Lower leg skin (tissue), 4 donors: ENCODE measurements around the gene WNT8B. TPM values are rescaled to one million over a fixed set of nuclear protein-coding genes. Genes with fewer than 3 reads are reported as not detected.

ENCODE experiments used
- DNase-seq, 2 donors: peaks; one replicate each; pipeline ENCODE4 v3.0.0-alpha.2; 2019; ENCODE audit warnings: low spot score in 2 of 2
- H3K4me3 ChIP-seq: fragments of 200-600 bp; sonication (generic); 2 replicates; pipeline ENCODE4 v1.5.1; 2017; ENCODE audit warnings: mild to moderate bottlenecking, low read depth; ENCODE audit not compliant: poor library complexity, severe bottlenecking
- POLR2A ChIP-seq, 2 donors: fragments of 450-650 bp; IDR thresholded peaks; one replicate each; pipeline ENCODE4 v1.6.1; 2016 to 2017; ENCODE audit warnings: antibody characterized with exemption in 2 of 2, mild to moderate bottlenecking in 1 of 2, moderate library complexity in 1 of 2
- WGBS, 2 donors: methylation state at CpG; one replicate each; pipeline ENCODE4 v1.1.5; 2018; 5-methylcytosine and 5-hydroxymethylcytosine counted together
- intact Hi-C: fragments of 100-400 bp; cut with DNase I; formaldehyde crosslinking; loops from one replicate; pipeline ENCODE4 v1.15.0; 2023; ENCODE audit warnings: low total_unique reads
- total RNA-seq, 4 donors: library from RNA; depleted of rRNA; stranded (reverse); fragments of >200 nt; gene quantifications; one replicate each; pipeline ENCODE4 v1.1.0, GENCODE V29; 2016
- TF ChIP-seq, protein P1 (sequence below), 3 donors: fragments of 450-650 bp; IDR thresholded peaks; one replicate each; pipeline ENCODE4 v1.5.1; 2016; ENCODE audit warnings: antibody characterized with exemption in 3 of 3, mild to moderate bottlenecking in 3 of 3, moderate library complexity in 2 of 3

WNT8B gene
- total RNA-seq, 4 donors from 2014 or later: 0.42 TPM; not detected in 3

DNA sequence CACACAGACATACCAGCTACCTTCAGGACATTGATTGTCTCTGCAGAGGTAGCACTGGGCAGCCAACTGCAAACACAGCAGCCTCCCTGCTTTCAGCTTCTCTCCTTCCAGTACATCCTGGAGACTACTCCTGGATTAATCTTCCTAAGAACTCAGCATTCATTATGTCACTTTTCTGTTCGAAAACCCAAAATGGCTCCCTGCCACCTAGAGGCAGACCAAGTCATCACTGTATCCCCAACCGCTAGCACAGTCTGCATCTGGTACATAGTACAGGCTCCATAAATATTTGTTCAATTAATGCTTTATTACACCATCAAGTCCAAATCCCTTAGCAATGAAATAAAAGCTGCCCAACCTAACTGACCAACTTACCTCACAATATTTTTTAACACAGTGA is 61.8 kb downstream of the WNT8B start:
- intact Hi-C loops: no loop called here
- no peak for DNase-seq
- no peak overlapping the region for H3K4me3 ChIP-seq
- TF ChIP-seq, protein P1, sequence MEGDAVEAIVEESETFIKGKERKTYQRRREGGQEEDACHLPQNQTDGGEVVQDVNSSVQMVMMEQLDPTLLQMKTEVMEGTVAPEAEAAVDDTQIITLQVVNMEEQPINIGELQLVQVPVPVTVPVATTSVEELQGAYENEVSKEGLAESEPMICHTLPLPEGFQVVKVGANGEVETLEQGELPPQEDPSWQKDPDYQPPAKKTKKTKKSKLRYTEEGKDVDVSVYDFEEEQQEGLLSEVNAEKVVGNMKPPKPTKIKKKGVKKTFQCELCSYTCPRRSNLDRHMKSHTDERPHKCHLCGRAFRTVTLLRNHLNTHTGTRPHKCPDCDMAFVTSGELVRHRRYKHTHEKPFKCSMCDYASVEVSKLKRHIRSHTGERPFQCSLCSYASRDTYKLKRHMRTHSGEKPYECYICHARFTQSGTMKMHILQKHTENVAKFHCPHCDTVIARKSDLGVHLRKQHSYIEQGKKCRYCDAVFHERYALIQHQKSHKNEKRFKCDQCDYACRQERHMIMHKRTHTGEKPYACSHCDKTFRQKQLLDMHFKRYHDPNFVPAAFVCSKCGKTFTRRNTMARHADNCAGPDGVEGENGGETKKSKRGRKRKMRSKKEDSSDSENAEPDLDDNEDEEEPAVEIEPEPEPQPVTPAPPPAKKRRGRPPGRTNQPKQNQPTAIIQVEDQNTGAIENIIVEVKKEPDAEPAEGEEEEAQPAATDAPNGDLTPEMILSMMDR (IDR thresholded peaks at IDR 0.05): no peak
- TF ChIP-seq POLR2A (IDR thresholded peaks at IDR 0.05): no peak
- WGBS, 2 donors: 80 to 88% methylated on average over 2 of the region's 2 CpGs

DNA sequence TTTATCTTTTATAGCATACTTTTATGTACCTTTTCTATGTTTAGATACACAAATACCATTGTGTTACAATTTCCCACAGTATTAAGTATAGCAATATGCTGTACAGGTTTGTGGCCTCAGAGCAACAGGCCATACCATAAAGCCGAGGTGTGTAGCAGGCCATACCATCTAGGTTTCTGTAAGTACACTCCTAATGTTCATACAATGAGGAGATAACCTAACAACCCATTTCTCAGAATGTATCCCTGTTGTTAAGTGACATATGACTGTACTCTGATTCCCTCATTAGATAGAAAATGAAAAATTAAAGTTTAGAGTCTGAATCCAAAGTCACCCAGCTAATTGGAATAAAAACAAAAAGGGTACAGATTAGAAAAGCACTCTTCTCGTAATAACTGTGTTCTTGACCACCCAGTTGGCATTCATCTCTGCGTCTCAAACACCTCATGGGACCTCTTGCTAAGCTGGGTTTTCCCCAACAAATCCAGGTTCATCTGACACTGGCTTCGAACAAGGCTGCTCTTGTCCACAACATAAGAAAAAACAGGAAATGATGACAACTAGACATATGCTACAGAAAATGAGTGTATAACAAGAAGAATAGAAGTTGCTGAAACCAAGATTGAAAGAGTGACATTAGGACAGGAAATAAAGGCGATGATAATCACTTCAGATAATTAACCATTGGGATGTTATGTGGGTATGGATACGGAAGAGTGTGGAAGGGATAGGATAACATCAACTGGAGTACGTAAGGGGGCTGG is 65.5 kb downstream of the WNT8B start:
- DNase-seq: no peak
- intact Hi-C loops: no loop called here
- 49 to 52% methylated on average over 7 of the region's 7 CpGs for WGBS, 2 donors
- TF ChIP-seq, protein P1 (IDR thresholded peaks at IDR 0.05): no peak
- no peak for TF ChIP-seq POLR2A (IDR thresholded peaks at IDR 0.05)
- no peak overlapping the region for H3K4me3 ChIP-seq

DNA sequence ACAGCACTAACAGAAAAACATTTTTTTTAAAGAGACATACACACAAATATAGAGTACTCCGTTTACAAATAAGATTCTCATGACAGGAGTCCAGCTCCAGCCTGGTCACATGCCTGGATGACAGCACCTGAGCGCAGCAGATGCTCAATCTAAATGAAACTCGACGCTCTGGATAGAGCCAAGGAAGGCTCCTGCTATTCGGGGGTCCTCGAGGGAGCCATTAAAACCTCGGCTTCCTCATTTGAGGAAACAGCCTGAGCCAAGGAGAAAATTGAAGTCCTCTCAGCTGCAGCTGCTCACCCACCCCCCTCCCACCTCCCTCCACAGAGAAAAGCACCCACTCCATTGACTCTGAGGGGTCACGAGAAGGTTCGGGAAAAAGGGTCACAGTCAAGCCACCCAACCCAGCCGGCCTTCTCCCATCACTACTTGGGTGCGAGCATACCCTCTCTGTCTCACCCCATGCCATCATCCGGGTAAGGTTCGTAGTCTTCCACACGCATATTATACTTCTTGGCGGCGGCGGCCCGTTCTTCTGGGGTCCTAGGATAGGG is 66.2 kb downstream of the WNT8B start:
- H3K4me3 ChIP-seq: peak overlapping the region; percentile 92
- intact Hi-C loops: no loop called here
- WGBS, 2 donors: 1% methylated on average over 18 of the region's 18 CpGs
- peak in 1 of 2 donors; percentile 86 for DNase-seq
- no peak for TF ChIP-seq POLR2A (IDR thresholded peaks at IDR 0.05)
- TF ChIP-seq, protein P1 (IDR thresholded peaks at IDR 0.05): no peak

DNA sequence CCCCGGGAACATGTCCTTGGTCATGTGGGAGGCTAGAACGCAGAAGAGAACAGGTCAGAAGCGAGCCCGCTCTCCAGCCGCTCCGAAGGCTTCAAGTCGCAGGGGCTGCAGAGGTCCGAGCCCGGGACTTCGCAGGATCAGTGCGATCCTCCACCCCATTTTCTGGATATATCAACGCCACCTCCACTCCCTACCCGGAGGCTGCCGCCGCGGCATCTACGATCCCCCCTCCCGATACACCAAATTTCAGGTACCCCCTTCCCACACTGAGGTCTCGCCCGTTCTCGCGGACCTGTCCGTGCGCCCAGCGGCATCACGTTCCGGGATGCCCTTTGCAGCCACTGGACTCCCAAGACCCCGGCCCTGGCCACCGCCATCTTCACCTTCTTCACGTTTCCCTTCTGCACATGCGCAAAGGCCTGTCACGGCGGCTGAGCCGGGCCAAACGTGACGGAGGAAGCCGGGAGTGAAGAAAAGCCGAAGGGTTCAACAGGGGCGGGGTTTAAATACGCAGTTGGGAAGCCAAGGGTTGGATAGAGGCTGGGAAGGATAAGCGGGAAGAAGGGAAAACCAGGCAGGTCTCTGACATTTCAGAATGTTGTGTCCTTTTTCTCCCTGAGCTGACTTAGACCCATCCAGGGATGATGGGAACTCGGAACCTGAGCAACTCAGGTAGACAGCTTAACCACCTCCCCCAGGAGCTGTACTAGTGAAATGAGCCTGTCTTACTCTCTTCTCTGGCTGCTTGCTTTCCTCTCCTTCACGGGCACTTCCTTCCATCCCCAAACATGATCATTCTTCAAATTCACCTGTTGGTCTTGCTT is 66.9 kb downstream of the WNT8B start, which contains the start of gene NDUFB8:
Gene NDUFB8, minus strand, starts transcription at position 397 of the 824 bp plus-strand sequence. Its CDS starts 20 bp downstream, at position 377.
- intact Hi-C loops: no loop called here
- WGBS, 2 donors: 1% methylated on average over 42 to 43 of the region's 43 CpGs
- peak; percentile 85 to 97 for DNase-seq
- peak within 1 kb of the TSS; percentile 92 for H3K4me3 ChIP-seq
- no peak for TF ChIP-seq POLR2A (IDR thresholded peaks at IDR 0.05)
- TF ChIP-seq, protein P1 (IDR thresholded peaks at IDR 0.05): no peak

DNA sequence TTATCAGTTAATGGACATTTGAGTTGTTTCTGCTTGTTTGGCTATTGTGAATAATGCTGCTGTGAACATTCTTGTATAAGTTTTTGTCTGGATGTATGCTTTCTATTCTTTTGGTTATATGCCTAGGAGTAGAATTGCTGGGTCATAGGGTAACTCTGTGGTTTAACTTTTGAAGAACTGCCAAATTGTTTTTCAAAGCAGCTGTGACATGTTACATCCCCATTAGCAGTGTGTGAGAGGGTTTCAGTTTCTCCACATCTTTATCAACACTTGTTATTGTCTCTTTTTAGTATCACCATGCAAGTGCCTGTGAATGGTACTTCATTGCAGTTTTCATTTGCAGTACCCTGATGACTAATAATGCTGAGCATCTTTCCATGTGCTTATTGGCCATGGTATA is 69.0 kb downstream of the WNT8B start:
- no peak for DNase-seq
- no peak for TF ChIP-seq POLR2A (IDR thresholded peaks at IDR 0.05)
- TF ChIP-seq, protein P1 (IDR thresholded peaks at IDR 0.05): no peak
- H3K4me3 ChIP-seq: no peak overlapping the region
- intact Hi-C loops: no loop called here

Other genes with a start within 250 kb of the WNT8B start
- 10 to 100 TPM; 12.5 to 16.0 (median 13.7) TPM for gene CHUK, start 233.4 kb upstream of the WNT8B start, total RNA-seq
- 10 to 100 TPM; 11.9 to 30.5 (median 18.0) TPM for gene CWF19L1, start 195.4 kb upstream of the WNT8B start, total RNA-seq
- gene BLOC1S2, start 176.3 kb upstream of the WNT8B start, total RNA-seq: 10 to 100 TPM; 33.4 to 51.1 (median 38.0) TPM
- not detected for gene PKD2L1, start 132.8 kb upstream of the WNT8B start, total RNA-seq
- gene SCD, start 115.8 kb upstream of the WNT8B start, total RNA-seq: 10 to 100 TPM; 23.8 to 56.7 (median 32.3) TPM
- 10 to 100 TPM in 1 of 4 donors, 1 to 10 TPM in 3; 2.6 to 11.3 (median 5.8) TPM for gene SEC31B, start 56.9 kb downstream of the WNT8B start, total RNA-seq
- gene NDUFB8, start 66.9 kb downstream of the WNT8B start, total RNA-seq: 100 to 1,000 TPM; 128 to 211 (median 177) TPM
- 10 to 100 TPM; 11.9 to 21.0 (median 15.6) TPM for gene HIF1AN, start 72.9 kb downstream of the WNT8B start, total RNA-seq